ENCODE measurements around the gene SEC14L5.

SEC14L5 gene

DNA sequence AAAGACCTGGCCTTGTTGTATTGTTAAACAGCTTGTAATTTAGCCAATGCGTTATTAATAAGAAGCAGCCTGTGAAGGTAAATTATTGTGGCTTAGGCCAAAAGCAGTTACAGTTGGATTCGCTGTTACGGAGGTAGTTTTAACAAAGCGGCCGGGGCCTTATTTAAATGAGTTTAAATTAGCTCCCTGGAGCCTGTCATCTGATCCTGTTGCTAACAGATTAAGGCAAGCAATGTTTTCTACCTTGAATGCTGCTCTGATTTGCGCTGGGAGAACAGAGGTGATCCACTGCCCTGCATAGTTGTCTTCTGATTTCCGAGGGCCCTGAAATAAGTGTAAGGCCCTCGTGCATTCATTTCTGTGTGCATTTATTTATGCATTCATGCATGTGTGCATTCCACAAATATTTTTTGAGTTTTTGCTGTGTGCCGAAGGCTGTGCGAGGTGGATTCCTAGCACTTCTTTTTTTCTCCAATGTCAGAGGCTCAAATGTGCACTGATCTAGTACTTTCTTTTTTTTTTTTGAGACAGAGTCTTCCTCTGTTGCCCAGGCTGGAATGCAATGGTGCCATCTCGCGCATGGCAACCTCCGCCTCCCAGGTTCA lies 10.9 kb downstream of the SEC14L5 start:
- Histone ChIP-seq H3K9me3 (ENCODE audit: control insufficient read depth, insufficient read depth, low read length) (no peaks in the 10 kb centered on the region), H3K27ac (ENCODE audit: low read depth, low read length) (no peak overlapping the region), H4K20me1 (ENCODE audit: control insufficient read depth, insufficient read depth, low read depth, low read length) (no peaks in the 10 kb centered on the region), H3K9me2 (replicated peaks; ENCODE audit: control insufficient read depth, low read length) (no peaks in the 10 kb centered on the region), H3K4me2 (ENCODE audit: low read length) (no peak overlapping the region), H3K27me3 (ENCODE audit: control insufficient read depth, low read length) (0 out of 2 replicates have a peak, but pooled peaks cover 3% of the 10 kb centered on the region), H3K4me3 (ENCODE audit: low read length) (no peak overlapping the region), H3K36me3 (ENCODE audit: control insufficient read depth, low read length) (no peaks in the 10 kb centered on the region), H3F3A (ENCODE audit: control insufficient read depth, insufficient read depth) (no peaks in the 10 kb centered on the region), H3K79me2 (ENCODE audit: control insufficient read depth, low read length) (no peaks in the 10 kb centered on the region), H3K4me1 (ENCODE audit: control insufficient read depth, low read length) (no peaks in the 10 kb centered on the region)
- TF ChIP-seq CTCF (IDR thresholded peaks at IDR 0.05; ENCODE audit: low read depth, low read length, poor library complexity, severe bottlenecking) (no peak), EZH2phosphoT487 (IDR thresholded peaks at IDR 0.05; ENCODE audit: borderline replicate concordance, low read length) (no peak)

DNA sequence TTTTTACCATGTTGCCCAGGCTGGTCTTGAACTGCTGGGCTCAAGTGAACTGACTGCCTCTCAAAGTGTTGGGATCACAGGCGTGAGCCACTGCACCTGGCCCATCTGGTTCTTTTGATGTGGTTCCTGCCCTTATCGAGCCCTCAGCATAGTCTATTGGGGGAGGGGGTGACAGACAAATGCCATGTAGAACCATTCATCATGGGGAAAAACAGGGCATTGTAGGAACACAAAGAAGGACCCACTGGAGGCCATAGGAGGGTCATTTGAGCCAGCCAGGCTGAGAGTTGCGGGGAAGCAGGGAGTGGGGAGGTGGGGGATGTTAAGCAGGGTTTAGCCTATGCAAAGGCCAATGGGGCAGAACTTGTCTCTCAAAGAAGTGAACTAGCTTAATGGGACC lies 11.9 kb downstream of the SEC14L5 start:
- Histone ChIP-seq H3K36me3 (ENCODE audit: control insufficient read depth, low read length) (no peaks in the 10 kb centered on the region), H4K20me1 (ENCODE audit: control insufficient read depth, insufficient read depth, low read depth, low read length) (no peaks in the 10 kb centered on the region), H3K4me3 (ENCODE audit: low read length) (no peak overlapping the region), H3K9me2 (replicated peaks; ENCODE audit: control insufficient read depth, low read length) (no peaks in the 10 kb centered on the region), H3F3A (ENCODE audit: control insufficient read depth, insufficient read depth) (no peaks in the 10 kb centered on the region), H3K4me2 (ENCODE audit: low read length) (no peak overlapping the region), H3K79me2 (ENCODE audit: control insufficient read depth, low read length) (no peaks in the 10 kb centered on the region), H3K4me1 (ENCODE audit: control insufficient read depth, low read length) (no peaks in the 10 kb centered on the region), H3K9me3 (ENCODE audit: control insufficient read depth, insufficient read depth, low read length) (no peaks in the 10 kb centered on the region), H3K27ac (ENCODE audit: low read depth, low read length) (no peak overlapping the region), H3K27me3 (ENCODE audit: control insufficient read depth, low read length) (0 out of 2 replicates have a peak, but pooled peaks cover 3% of the 10 kb centered on the region)
- no peak for TF ChIP-seq EZH2phosphoT487 (IDR thresholded peaks at IDR 0.05; ENCODE audit: borderline replicate concordance, low read length)

DNA sequence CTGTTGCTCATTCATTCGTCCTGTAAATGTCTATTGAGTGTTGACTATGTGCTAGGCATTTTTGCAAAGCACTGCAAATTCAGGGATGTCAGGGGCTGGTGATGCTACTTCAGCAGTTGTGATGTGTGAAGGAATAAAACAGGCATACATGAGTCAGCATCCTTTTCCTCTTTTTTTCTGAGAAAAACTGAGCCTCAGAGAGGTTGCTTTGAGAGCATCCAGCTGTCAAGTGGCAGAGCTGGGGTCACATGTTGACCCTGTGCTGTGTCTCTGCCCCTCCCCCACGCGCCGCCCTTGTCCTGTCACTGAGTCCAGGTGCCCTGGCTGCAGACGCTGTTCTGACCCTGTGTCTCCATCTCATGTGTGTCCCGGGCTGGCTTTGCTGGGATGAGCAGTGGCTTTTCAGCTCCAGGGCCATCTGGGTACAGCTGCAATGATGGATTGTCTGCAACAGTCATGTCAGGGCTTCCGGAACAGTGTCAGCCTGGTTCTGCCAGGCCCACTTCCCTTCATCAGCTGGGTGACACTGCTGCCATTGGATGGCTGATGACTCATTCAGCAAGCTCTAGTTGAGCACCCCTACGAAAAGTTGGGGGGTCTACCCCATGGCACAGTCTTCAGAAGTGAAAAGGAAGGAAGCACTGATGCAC lies 14.9 kb downstream of the SEC14L5 start:
- H3F3A ChIP-seq (ENCODE audit: control insufficient read depth, insufficient read depth) = no peaks in the 10 kb centered on the region
- H3K4me3 ChIP-seq (ENCODE audit: low read length) = no peak overlapping the region
- no peaks in the 10 kb centered on the region for H3K9me3 ChIP-seq (ENCODE audit: control insufficient read depth, insufficient read depth, low read length)
- H3K4me1 ChIP-seq (ENCODE audit: control insufficient read depth, low read length) = peaks cover 14% of the 10 kb centered on the region
- TF ChIP-seq CTCF (IDR thresholded peaks at IDR 0.05; ENCODE audit: low read depth, low read length, poor library complexity, severe bottlenecking) (no peak), EZH2phosphoT487 (IDR thresholded peaks at IDR 0.05; ENCODE audit: borderline replicate concordance, low read length) (no peak)
- no peaks in the 10 kb centered on the region for H3K36me3 ChIP-seq (ENCODE audit: control insufficient read depth, low read length)
- H3K4me2 ChIP-seq (ENCODE audit: low read length) = no peak overlapping the region
- H3K79me2 ChIP-seq (ENCODE audit: control insufficient read depth, low read length) = no peaks in the 10 kb centered on the region
- no peak overlapping the region for H3K27ac ChIP-seq (ENCODE audit: low read depth, low read length)
- 0 out of 2 replicates have a peak, but pooled peaks cover 3% of the 10 kb centered on the region for H3K27me3 ChIP-seq (ENCODE audit: control insufficient read depth, low read length)
- H4K20me1 ChIP-seq (ENCODE audit: control insufficient read depth, insufficient read depth, low read depth, low read length) = no peaks in the 10 kb centered on the region
- H3K9me2 ChIP-seq (replicated peaks; ENCODE audit: control insufficient read depth, low read length) = no peaks in the 10 kb centered on the region

DNA sequence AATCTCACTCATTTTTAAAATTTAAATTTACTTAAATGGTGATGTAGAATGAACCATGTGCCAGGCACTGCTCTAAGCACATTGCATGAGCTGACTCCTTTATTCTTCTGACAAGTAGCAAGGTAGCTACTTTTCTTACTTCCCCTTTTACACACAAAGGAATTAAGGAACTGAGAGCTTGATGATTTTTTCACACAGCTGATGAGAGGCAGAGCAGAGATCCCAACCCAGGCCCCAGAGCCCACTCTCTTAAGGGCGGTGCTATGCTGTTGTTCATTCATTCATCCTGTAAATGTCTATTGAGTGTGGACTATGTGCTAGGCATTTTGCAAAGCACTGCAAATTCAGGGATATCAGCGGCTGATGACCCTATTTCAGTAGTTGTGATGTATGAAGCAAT lies 17.9 kb downstream of the SEC14L5 start:
- Histone ChIP-seq H3K36me3 (ENCODE audit: control insufficient read depth, low read length) (no peaks in the 10 kb centered on the region), H3K9me2 (replicated peaks; ENCODE audit: control insufficient read depth, low read length) (no peaks in the 10 kb centered on the region), H3K4me1 (ENCODE audit: control insufficient read depth, low read length) (peaks cover 17% of the 10 kb centered on the region), H3K9me3 (ENCODE audit: control insufficient read depth, insufficient read depth, low read length) (no peaks in the 10 kb centered on the region), H3K27me3 (ENCODE audit: control insufficient read depth, low read length) (0 out of 2 replicates have a peak, but pooled peaks cover 4% of the 10 kb centered on the region), H3K4me2 (ENCODE audit: low read length) (peak overlapping the region; percentile 27; the same call in 1 of the 2 replicates), H3K4me3 (ENCODE audit: low read length) (no peak overlapping the region), H3F3A (ENCODE audit: control insufficient read depth, insufficient read depth) (no peaks in the 10 kb centered on the region), H4K20me1 (ENCODE audit: control insufficient read depth, insufficient read depth, low read depth, low read length) (no peaks in the 10 kb centered on the region), H3K79me2 (ENCODE audit: control insufficient read depth, low read length) (no peaks in the 10 kb centered on the region), H3K27ac (ENCODE audit: low read depth, low read length) (no peak overlapping the region)
- no peak for TF ChIP-seq CTCF (IDR thresholded peaks at IDR 0.05; ENCODE audit: low read depth, low read length, poor library complexity, severe bottlenecking)
- no peak for TF ChIP-seq EZH2phosphoT487 (IDR thresholded peaks at IDR 0.05; ENCODE audit: borderline replicate concordance, low read length)

Data from DOHH2 (cell line).